SK-N-SH (cell line): ENCODE measurements around the gene PHPT1. TPM values are rescaled to one million over a fixed set of nuclear protein-coding genes. Genes with fewer than 3 reads are reported as not detected.
"Not testable (repeated sequence)": the region's sequence is repeated elsewhere in the genome, so short reads cannot be mapped to it uniquely, and the experiment has no call there.

Experiments
- CTCF ChIA-PET: fragments of 300-600, 350-600 bp; formaldehyde crosslinking; extraction: SDS; loops from one replicate; lab custom pipeline; 2021; lab: Yijun Ruan, JAX
- POLR2A ChIA-PET: fragments of 350-600 bp; sonication (Branson Sonifier 250); formaldehyde crosslinking; extraction: SDS; loops from one replicate; lab custom pipeline; 2020; ENCODE audit warnings: antibody characterized with exemption, inconsistent platforms; lab: Yijun Ruan, JAX
- DNase-seq: peaks from one replicate; pipeline ENCODE4 v3.0.0; 2012
- H2AFZ ChIP-seq: fragments of 200-600 bp; sonication (generic); 2 replicates; pipeline ENCODE4 v1.8.1; 2016; ENCODE audit warnings: antibody characterized with exemption, mild to moderate bottlenecking, low read depth
- H3F3A ChIP-seq: fragments of 200-600 bp; sonication (generic); replicated peaks from 2 replicates; pipeline ENCODE3; 2016; ENCODE audit warnings: antibody characterized with exemption, mild to moderate bottlenecking; ENCODE audit not compliant: insufficient read depth
- H3K27ac ChIP-seq, 2 experiments: fragments of 200-500 bp in 1 of 2; fragments of 200-600 bp in 1 of 2; sonication (Bioruptor generic) in 1 of 2; sonication (generic), shearing (Covaris generic) in 1 of 2; 2 replicates each; pipeline versions ENCODE4 v1.5.1 to v1.6.1; 2014 to 2016; ENCODE audit warnings: low read depth in 2 of 2, inconsistent platforms in 1 of 2, low read length in 1 of 2, mild to moderate bottlenecking in 1 of 2, mixed read lengths in 1 of 2
- H3K27me3 ChIP-seq: fragments of 200-600 bp; sonication (generic), shearing (Covaris generic); 2 replicates; pipeline ENCODE4 v1.6.1; 2016; ENCODE audit warnings: mixed run types; ENCODE audit not compliant: insufficient read depth
- H3K36me3 ChIP-seq, 2 experiments: fragments of 200-500 bp in 1 of 2; fragments of 200-600 bp in 1 of 2; sonication (Bioruptor generic) in 1 of 2; sonication (generic) in 1 of 2; replicated peaks in 1 of 2; 2 replicates each; pipeline versions ENCODE3 to v1.5.1; 2014 to 2016; ENCODE audit warnings: low read length in 1 of 2, mild to moderate bottlenecking in 1 of 2; ENCODE audit not compliant: insufficient read depth in 2 of 2, control insufficient read depth in 1 of 2
- H3K4me1 ChIP-seq, 2 experiments: fragments of 200-500 bp in 1 of 2; fragments of 200-600 bp in 1 of 2; sonication (Bioruptor generic) in 1 of 2; sonication (generic), shearing (Covaris generic) in 1 of 2; 2 replicates each; pipeline versions ENCODE4 v1.5.1 to v1.6.1; 2014 to 2016; ENCODE audit warnings: low read depth in 1 of 2, low read length in 1 of 2, mixed run types in 1 of 2; ENCODE audit not compliant: insufficient read depth in 2 of 2, control insufficient read depth in 1 of 2
- H3K4me2 ChIP-seq: fragments of 200-600 bp; sonication (generic), shearing (Covaris generic); 2 replicates; pipeline ENCODE4 v1.6.1; 2017; ENCODE audit warnings: mixed run types
- H3K4me3 ChIP-seq, 2 experiments: fragments of 200-500 bp in 1 of 2; fragments of 200-600 bp in 1 of 2; sonication (Bioruptor generic) in 1 of 2; sonication (generic), shearing (Covaris generic) in 1 of 2; 2 replicates each; pipeline versions ENCODE4 v1.5.1 to v1.8.1; 2014 to 2016; ENCODE audit warnings: low read depth in 2 of 2, inconsistent platforms in 1 of 2, low read length in 1 of 2, mild to moderate bottlenecking in 1 of 2, mixed read lengths in 1 of 2, moderate library complexity in 1 of 2
- H3K79me2 ChIP-seq: fragments of 200-600 bp; sonication (generic); 2 replicates; pipeline ENCODE4 v1.8.1; 2017; ENCODE audit warnings: mild to moderate bottlenecking; ENCODE audit not compliant: insufficient read depth
- H3K9ac ChIP-seq: fragments of 200-600 bp; sonication (generic); 2 replicates; pipeline ENCODE4 v1.6.1; 2017; ENCODE audit warnings: mixed run types
- H3K9me2 ChIP-seq: fragments of 200-600 bp; sonication (generic); 2 replicates; pipeline ENCODE4 v1.6.1; 2017; ENCODE audit warnings: mixed run types
- H3K9me3 ChIP-seq: fragments of 200-600 bp; sonication (generic); 2 replicates; pipeline ENCODE4 v1.6.1; 2017; ENCODE audit warnings: mixed run types, mild to moderate bottlenecking, moderate library complexity
- H4K20me1 ChIP-seq: fragments of 200-600 bp; sonication (generic); 2 replicates; pipeline ENCODE4 v1.6.1; 2017; ENCODE audit warnings: mild to moderate bottlenecking, mixed run types; ENCODE audit not compliant: insufficient read depth
- CTCF ChIP-seq: fragments of 200-600 bp; sonication (generic); IDR thresholded peaks from 2 replicates; pipeline ENCODE4 v1.6.1; 2017; ENCODE audit warnings: antibody characterized with exemption, mild to moderate bottlenecking, moderate library complexity
- EP300 ChIP-seq, 2 experiments: IDR thresholded peaks; 2 replicates each; pipeline versions ENCODE4 v1.4.0 to v1.6.1; 2012; ENCODE audit warnings: borderline replicate concordance in 1 of 2, low read depth in 1 of 2, low read length in 1 of 2
- TEAD4 ChIP-seq: IDR thresholded peaks from 2 replicates; pipeline ENCODE4 v1.4.0; 2012; ENCODE audit warnings: mild to moderate bottlenecking, borderline replicate concordance; ENCODE audit not compliant: insufficient read depth
- ZBTB33 ChIP-seq: IDR thresholded peaks from 2 replicates; pipeline ENCODE4 v1.4.0; 2012; ENCODE audit warnings: low read depth, borderline replicate concordance
- WGBS: methylation state at CpG from one replicate; pipeline ENCODE4 v1.1.6; 2017; ENCODE audit warnings: low lambda C conversion rate; 5-methylcytosine and 5-hydroxymethylcytosine counted together
- polyA plus RNA-seq, 3 experiments: library from polyadenylated mRNA; depleted of rRNA; stranded (reverse); fragments of >200 nt; gene quantifications; 2 replicates each; pipeline ENCODE4 v1.2.3, GENCODE V29; 2012

The PHPT1 gene
- polyA plus RNA-seq, 1 of the 3 experiments (the other 2 are of a cell fraction) = 517 TPM

GRCh38 chr9:136843801-136844740, 5.1 kb upstream of the PHPT1 start:
- TF ChIP-seq CTCF = peak; percentile 66
- H3K9me2 ChIP-seq, DNase-seq, H3K9ac ChIP-seq, H3K9me3 ChIP-seq, H3K79me2 ChIP-seq, H3K27ac ChIP-seq, H3K27me3 ChIP-seq, H2AFZ ChIP-seq, POLR2A ChIA-PET: not testable (repeated sequence)
- Histone ChIP-seq H3K36me3 (peaks cover 0 to 15% of the 10 kb centered on the region in 2 experiments), H3F3A (peaks cover 19% of the 10 kb centered on the region), H3K4me3 (peak overlapping the region in 1 of 2 experiments; percentile 16; a peak in 2 of 4 replicates), H3K4me2 (peak overlapping the region; percentile 78), H4K20me1 (peaks cover 10% of the 10 kb centered on the region; the same call in 1 of the 2 replicates), H3K4me1 (peaks cover 24 to 29% of the 10 kb centered on the region in 2 experiments; a peak in 2 of 4 replicates)
- CTCF ChIA-PET = interaction anchor here (0.7 to 4.7 kb wide), 19 partner anchors 10 to 260 kb away, joined by 3 to 36 read pairs (median 6); partner anchors contain the start of genes CCDC183, RABL6 and TMEM141
- WGBS = 97% methylated on average over 23 of the region's 99 CpGs

- H3K4me1 ChIP-seq = peaks cover 27 to 29% of the 10 kb centered on the region in 2 experiments; a peak in 2 of 4 replicates
- no peak for DNase-seq
- H3K4me3 ChIP-seq = no peak overlapping the region
- no peak overlapping the region for H3K27ac ChIP-seq
- no peak for TF ChIP-seq EP300 (IDR thresholded peaks at IDR 0.05; ENCODE audit: borderline replicate concordance in 1 of 2, low read depth in 1 of 2, low read length in 1 of 2)
- TF ChIP-seq TEAD4 = no peak
- no peak for TF ChIP-seq ZBTB33
- TF ChIP-seq, all 33 proteins: peak for 0
- H2AFZ ChIP-seq = no peak overlapping the region
- ChIA-PET CTCF (interaction anchor here (0.9 to 4.7 kb wide), 8 partner anchors 13 to 259 kb away, joined by 3 to 36 read pairs (median 3); partner anchors contain the start of genes CCDC183 and TMEM141), POLR2A (no interaction called here)
- H3K27me3 ChIP-seq = no peaks in the 10 kb centered on the region
- no peak overlapping the region for H3K4me2 ChIP-seq
- no peaks in the 10 kb centered on the region for H3K9me3 ChIP-seq
- peaks cover 10% of the 10 kb centered on the region; the same call in 1 of the 2 replicates for H4K20me1 ChIP-seq
- H3F3A ChIP-seq = peaks cover 19% of the 10 kb centered on the region
- no peak overlapping the region for H3K9ac ChIP-seq
- H3K36me3 ChIP-seq = peaks cover 0 to 9% of the 10 kb centered on the region in 2 experiments
- no peaks in the 10 kb centered on the region for H3K9me2 ChIP-seq
- WGBS = over 99% methylated on average over 21 of the region's 88 CpGs
- peaks cover 11% of the 10 kb centered on the region; the same call in 1 of the 2 replicates for H3K79me2 ChIP-seq
Observed at GRCh38 chr9:136844761-136845464, 4.3 kb upstream of the PHPT1 start.
